Lower leg skin (tissue), 3 donors: Measurements from ENCODE around the gene MTHFD2L.

Experiments
- POLR2A ChIP-seq, 2 donors: fragments of 450-650 bp; IDR thresholded peaks; one replicate each; pipeline ENCODE4 v1.6.1; 2016 to 2017; ENCODE audit warnings: antibody characterized with exemption in 2 of 2, mild to moderate bottlenecking in 1 of 2, moderate library complexity in 1 of 2
- TF ChIP-seq, protein P1 (sequence below), 3 donors: fragments of 450-650 bp; IDR thresholded peaks; one replicate each; pipeline ENCODE4 v1.5.1; 2016; ENCODE audit warnings: antibody characterized with exemption in 3 of 3, mild to moderate bottlenecking in 3 of 3, moderate library complexity in 2 of 3

DNA sequence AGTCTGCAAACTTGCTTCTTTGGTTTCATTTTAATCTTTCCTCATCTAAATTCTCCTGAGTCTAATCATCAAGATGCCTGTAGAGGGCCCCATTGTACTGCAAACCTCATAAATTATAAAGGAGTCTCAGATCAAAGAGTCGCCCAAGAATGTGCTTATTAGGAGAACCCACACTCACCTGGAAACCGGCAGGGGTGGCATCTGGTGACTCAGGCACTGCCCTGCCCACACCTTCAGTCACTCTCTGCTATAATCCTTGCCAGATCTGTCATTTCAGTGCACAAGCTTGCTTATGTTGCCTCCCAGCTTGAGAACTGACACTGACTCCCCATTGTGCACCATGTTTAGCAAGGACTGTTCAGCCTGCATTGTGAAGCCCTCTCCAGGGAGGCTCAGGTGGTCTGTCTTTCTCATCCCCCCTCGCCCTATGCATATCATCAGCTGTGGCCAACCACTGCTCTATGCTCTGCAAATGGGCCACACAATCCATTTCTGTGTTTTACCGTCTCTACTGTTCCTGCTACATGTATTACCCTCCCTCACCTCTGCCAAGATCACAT is 162.7 kb downstream of the MTHFD2L start:
- TF ChIP-seq, protein P1, sequence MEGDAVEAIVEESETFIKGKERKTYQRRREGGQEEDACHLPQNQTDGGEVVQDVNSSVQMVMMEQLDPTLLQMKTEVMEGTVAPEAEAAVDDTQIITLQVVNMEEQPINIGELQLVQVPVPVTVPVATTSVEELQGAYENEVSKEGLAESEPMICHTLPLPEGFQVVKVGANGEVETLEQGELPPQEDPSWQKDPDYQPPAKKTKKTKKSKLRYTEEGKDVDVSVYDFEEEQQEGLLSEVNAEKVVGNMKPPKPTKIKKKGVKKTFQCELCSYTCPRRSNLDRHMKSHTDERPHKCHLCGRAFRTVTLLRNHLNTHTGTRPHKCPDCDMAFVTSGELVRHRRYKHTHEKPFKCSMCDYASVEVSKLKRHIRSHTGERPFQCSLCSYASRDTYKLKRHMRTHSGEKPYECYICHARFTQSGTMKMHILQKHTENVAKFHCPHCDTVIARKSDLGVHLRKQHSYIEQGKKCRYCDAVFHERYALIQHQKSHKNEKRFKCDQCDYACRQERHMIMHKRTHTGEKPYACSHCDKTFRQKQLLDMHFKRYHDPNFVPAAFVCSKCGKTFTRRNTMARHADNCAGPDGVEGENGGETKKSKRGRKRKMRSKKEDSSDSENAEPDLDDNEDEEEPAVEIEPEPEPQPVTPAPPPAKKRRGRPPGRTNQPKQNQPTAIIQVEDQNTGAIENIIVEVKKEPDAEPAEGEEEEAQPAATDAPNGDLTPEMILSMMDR (IDR thresholded peaks at IDR 0.05) = no peak
- no peak for TF ChIP-seq POLR2A (IDR thresholded peaks at IDR 0.05)
